NCI-H510A (cell line): ENCODE measurements around the gene ASTN2.

Experiments
- DNase-seq: peaks from one replicate; lab custom pipeline; 2025; lab: John Stamatoyannopoulos, UW

ASTN2 gene

DNA sequence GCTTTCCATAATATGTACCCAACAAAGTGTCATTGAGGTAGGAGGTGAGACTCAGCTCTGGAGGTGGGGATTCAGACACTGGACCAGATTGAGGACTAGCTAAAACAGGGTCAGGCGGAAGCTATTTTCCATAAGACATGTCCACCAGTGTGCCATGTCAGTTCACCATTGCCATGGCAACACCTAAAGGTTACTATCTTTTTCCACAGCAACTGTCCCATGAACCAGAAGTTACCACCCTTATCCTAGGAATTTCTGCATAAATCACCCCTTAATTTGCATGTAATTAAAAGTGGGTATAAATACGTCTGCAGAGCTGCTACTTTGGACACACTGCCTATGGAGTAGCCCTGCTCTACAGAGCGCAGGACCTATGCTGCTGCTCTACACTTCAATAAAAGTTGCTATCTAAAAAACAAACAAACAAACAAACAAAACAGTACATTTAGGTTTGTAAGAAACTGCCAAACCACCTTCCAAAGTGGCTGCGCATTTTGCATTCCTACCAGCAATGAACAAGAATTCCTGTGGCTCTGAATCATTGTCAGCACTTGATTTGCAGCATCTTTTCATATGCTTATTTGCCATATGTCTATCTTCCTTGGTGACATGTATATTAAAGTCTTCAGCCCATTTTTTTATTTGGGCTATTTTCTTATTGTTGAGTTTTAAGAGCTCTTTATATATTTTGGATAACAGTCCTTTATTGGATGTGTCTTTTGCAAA, 745.7 kb downstream of the ASTN2 start:
- DNase-seq: no peak

DNA sequence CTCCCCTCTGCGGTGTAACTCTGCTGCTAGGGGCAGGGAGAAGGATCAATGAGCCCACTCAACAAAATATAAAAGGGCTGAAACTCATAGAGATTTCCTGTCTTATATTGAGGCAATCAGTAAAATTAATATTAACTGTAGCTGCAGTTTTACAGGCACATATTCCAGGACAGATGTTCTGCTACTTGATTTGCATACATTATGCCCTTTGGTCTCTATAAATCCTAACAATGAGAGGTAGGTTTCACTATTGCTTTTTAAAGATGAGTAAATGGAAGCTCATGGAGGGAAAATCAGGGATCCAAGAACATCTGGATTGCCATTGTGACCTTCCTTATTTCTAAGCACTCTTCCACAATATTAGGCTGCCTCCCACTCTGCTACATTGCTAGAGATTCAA, 751.3 kb downstream of the ASTN2 start:
- DNase-seq: no peak

DNA sequence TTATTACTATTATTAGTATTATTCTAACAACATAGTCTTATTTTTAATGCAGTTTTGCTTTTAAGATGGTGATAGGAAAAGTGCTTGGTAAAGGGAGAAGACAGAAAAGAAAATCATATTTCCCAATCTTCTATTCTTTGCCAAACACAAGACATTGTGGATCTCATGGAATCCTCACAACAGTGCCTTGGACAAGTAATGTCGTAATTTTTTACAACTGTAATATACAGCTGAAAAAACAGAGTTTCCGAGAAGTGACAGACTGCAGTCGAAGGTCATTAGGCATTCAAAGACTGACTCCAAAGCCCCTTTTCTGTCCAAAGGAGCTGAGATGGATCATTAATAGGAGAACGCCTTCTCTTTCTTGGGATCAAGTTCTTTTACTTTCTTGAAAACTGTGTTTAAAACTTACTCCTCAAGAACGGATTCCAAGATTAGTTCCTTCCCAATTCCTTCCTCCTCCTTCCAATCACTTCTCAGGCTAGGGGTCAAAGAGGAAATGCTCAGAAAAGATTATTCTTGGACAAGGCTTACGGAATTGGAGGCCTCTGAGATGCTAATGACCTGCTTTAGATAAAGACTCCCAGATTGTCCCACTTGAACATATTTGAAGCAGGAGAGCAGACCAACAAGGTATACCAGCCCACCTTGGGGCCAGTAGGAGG, 752.1 kb downstream of the ASTN2 start:
- DNase-seq: no peak

DNA sequence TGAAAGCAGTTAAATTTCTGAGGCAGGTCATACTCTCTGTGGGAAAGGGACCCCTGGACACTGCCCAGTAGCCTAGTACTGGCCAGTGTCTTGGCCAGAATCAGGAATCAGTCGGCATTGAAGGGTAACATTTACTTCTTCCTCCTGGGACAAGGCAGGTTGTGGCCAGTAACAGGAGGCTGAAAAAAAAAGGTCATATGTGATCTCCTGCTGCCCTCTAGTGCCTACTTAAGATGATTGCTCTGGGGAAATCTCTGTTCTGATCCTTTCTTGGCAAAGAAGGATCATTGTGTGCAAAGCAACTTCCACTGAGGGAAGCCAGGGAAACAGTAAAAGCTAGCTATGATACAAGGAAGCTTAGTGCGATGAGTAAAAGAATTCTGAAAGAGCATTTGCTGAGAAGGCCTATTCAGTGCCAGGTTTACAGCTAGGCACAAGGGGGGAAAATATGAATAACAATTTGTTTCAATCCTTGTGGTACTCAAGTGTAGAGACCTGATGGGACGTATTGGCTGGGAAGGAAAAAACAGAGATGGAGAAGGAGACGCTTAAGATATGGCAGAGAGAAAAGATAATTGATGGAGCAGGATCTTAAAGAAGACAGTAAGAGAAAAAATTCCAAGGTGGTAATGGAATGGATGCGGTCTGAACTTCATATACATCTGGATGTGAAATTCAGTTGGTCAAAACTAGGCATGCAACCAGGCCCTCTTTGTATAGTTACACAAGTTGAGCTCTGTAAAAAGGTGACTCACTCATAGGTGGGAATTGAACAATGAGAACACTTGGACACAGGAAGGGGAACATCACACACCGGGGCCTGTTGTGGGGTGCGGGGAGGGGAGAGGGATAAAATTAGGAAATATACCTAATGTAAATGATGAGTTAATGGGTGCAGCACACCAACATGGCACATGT, 753.6 kb downstream of the ASTN2 start:
- DNase-seq: peak; percentile 1

DNA sequence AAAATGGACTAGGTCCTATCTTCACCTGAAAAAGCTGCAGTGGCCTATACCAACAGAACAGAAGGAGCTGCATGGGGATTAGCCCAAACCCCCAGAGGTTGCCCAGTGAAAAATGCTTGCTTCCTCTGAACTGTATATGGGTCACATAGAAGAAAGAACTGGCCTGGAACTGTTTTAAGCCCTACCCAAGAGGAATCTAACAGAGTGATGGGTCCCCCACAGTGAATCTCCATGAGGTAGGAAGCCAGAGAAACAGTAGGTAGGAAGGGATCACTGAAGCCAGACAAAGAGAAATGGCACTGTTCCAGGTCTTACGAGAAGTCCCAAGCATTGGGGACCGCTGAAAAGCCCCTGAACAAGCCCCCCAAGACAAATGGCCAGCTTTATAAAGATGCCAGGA, 756.6 kb downstream of the ASTN2 start:
- DNase-seq: no peak

DNA sequence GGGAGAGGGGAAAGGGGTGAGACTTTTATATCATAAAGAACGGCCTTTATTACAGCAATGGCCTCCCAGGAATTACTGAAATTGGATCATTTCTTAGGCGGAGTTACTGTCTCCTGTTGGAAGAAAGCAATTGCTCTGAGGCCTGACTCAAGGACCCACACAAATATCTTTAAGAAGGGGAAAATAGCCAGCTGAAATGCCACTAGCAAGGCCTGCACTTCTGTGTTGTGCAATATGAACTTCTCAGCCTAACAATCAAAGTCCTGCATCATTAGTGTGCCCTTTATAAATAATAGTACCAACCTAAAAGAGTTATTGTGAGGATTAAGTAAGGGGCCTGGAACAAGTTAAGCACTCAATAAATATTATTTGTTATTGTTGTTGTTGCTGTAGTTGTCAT, 757.9 kb downstream of the ASTN2 start:
- DNase-seq: no peak

DNA sequence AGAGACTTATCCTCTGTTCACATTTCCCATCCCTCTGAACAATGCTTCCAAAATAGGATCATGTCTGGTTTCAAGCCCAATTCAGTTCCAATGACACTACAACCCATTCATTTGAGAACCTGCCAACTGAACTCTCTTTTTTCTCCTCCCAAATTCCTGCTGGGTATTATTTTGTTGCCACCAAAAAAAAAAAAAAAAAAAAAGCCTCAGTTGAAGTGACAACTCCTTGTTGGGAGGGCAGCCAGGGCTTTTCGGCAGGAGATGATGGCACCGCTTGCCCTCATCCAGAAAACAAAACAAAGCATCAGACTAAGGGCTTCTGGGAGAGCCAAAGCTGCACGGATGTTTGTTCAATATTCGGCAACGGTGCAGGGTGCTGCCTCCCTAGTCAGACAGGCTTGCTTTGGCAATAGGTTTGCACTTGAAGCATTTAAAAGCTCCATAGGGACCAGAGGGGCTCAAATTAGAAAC, 758.3 kb downstream of the ASTN2 start:
- DNase-seq: no peak

DNA sequence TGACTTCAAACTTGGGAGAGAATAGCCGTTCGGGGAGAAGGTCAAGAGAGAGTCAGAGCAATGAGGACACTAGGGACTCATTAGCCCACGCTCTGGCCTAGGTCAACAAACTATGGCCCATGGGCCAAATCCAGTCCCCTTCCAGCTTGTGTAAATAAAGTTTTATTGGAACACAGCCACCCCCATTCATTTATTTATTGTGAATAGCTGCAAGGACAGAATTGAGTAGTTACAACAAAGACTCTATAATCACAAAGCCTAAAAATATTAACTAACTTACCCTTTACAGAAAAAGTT, 760.9 kb downstream of the ASTN2 start:
- DNase-seq: no peak

DNA sequence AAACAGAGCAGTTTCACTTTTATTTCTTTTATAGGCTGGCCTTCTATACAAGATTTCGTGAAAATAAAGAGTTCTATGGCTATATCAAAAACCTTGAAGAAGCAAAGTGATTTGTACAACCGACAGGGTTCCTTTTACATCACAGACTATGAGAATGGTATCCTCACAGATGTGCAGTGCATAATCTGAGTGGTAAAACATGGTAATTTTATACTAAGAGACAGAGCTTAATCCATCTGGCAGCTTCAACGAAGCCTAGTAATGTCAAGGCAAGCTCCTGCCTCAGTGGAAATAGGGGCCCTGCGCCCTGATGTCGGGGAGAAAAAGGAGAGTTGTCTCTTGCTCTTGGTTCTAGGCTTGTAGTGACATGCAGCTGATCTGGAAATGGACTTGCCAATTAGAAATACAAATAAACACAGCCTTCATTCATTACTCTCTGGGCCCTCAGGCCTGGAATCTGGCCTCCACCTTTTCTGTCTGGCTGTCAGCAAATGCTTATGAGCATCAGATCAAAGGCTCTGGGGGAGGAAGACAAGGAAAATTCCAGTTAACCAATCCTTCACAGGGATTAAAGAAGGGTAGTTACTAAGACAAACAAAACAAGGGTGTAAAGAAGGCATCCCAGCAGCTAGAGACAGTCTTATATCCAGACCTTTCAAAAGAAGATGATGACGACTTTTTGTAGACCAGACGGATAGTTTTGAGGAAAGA, 761.4 kb downstream of the ASTN2 start:
- DNase-seq: no peak

DNA sequence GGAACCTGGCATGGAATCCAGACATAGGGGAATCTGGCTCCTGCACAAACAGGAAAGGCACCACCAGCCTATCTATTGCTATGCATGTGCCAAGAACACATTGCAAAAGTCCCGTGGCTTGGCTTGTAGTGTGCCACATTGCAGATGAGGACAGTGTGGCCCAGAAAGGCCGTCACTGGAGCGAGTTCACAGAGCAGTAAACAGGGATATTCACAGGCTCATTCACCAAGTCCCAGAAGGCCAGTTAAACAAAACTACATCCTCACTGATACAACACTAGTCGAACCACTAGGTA, 767.4 kb downstream of the ASTN2 start:
- no peak for DNase-seq

DNA sequence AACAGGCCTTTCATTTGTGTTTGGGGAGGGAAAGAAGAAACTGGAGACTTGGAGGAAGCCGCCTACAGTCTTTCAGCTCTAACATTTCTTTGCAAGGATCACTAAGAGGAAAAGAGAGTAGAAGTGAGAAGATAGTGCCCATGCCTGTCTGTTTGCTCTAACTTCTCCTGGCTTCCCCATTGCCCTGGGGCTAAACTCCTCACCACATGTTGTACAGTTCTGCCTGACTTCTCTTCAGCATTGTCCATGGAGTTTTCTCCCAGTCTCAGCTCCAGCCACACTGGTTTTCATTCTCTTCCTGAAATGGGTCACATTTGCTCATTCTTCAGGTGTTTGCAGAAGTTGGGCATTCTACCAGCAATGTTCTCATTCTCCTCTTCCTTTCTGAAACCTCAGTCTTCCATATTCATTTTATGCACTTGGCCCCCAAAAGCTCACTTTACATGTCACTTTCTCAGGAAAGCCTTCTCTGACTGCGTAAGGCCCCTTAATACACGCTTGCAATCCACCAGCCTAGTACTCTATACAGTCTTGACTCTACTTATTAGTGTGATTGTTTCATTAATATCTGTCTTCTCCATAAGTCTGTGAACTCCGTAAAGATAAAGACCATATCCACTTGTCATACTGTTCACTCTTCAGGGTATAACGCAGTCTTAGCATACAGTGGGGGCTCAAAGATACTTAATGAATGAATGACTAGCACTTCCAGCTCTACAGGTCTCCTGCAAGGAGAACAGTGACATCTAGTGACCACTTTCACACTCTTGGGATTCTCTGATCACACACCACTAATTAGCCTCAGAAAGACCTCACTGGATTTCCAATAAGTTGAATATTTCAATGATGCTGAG, 768.0 kb downstream of the ASTN2 start:
- no peak for DNase-seq

DNA sequence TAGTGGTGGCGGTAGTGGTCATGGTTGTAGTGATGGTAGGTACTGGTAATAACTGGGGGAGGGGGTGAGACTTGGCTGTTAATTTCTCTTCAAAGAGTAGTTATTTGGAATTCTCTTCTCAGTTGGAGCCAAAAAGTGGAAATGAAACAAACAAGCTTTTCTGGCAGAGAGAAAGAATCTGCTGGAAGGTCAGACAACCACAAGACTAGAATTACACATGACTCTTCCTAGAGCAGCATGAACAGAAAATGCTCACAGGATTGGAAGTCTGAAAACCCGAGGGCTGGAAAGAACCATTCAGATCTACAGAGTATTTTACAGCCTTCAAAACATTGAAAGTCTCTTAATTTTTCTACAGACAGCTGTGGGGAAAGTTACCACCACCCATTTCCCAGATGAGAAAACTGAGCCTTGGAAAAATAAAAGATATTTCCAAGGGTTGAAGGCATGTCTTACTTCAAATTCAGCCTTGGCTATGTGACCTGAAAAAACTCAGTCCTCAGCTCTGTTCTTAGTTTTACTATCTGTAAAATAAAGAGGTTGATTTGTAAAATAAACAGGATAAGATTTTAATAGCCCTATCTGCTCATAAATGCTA, 770.7 kb downstream of the ASTN2 start:
- no peak for DNase-seq

DNA sequence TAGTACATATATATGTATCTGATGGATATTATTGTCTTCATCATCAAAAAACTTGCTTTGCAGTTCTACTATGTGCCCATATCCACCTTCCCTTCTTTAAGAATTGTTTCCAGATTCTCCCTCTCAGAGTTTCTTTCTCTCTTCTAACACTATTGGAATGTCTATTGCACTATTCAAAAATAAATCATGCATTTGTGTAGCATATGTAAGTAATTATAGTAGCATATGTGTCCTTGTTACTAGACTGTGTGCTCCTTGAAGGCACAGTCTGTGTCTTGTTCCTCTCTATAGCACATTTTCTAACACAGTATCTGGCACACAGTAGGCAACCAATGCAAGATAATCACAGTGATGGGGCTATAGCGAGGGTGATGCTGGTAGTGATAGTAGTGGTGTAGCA, 771.2 kb downstream of the ASTN2 start:
- no peak for DNase-seq

DNA sequence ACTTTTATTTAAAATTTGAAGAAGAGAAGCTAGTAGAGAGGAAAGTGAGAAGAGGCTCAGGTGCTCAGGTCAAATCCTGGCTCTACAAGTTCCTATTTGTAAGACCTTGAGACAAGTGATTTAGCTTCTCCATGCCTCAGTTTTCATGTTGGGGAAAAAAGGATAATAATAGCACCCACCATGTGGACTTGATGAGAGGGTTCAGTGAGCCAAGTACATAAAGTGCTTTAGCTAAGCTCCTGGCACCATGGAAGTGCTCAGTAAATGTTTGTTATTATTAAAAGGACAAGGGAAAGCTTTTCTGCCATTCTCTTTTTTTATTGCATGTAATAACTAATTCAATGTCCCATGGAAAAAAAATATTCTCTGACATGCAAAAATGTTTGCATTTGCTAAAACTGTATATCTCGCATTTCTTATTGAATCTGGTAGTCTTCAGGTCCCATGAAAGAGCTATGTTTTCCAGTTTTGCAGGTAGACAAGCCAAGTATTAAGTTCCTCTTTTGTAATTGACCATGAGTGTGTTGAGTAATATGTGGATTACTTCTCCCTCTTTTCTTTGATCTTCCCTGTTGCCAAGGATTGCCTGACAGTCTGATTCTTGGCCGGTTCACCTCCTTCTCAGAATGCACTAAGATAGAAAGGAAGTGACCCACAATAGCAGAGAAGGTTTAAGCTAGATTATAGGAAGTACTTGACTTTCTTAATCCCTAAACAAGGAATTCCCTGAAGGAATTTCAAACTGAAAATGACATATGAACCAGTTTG, 773.4 kb downstream of the ASTN2 start:
- DNase-seq: no peak

DNA sequence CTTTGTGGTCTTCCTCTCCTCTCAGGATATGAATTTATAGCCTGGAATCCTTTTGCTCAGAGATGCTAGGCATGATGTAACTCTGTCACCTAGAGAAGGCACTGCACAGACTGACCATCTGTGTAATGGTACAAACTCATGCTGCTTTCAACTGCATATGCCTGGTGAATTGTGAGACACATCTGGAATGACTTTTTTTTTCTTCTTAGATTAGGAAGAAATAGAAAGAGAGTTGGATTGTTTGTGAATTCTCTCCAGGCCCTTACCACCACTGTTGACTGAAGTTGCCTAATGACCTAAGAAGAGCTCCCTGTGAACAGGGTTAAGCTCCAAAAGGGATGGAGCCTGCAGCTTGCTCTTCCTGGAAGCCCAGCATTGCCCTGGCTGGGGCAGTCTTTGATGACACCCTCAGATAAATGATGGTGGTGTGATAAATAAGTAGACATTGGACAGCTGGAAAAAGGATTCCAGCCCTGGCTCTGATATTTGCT, 775.6 kb downstream of the ASTN2 start:
- DNase-seq: no peak

DNA sequence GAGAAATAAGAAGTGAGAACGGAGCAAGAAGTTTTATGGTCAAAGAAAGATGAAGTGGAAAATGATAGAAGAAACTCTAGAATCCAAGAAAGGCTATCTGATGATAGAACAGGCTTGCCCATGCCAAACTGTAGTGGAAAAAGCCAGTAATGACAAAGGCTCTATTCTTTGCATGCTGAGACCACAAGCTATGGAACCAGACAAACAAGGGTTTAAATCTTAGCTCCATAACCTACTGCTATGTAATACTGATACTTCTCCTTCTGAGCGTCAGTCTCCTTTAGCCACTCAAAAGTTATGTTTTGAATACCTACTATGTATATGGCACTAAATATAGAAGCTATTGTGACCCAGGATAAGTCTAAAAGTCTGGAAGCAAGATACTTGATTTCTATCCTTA, 778.9 kb downstream of the ASTN2 start:
- no peak for DNase-seq

DNA sequence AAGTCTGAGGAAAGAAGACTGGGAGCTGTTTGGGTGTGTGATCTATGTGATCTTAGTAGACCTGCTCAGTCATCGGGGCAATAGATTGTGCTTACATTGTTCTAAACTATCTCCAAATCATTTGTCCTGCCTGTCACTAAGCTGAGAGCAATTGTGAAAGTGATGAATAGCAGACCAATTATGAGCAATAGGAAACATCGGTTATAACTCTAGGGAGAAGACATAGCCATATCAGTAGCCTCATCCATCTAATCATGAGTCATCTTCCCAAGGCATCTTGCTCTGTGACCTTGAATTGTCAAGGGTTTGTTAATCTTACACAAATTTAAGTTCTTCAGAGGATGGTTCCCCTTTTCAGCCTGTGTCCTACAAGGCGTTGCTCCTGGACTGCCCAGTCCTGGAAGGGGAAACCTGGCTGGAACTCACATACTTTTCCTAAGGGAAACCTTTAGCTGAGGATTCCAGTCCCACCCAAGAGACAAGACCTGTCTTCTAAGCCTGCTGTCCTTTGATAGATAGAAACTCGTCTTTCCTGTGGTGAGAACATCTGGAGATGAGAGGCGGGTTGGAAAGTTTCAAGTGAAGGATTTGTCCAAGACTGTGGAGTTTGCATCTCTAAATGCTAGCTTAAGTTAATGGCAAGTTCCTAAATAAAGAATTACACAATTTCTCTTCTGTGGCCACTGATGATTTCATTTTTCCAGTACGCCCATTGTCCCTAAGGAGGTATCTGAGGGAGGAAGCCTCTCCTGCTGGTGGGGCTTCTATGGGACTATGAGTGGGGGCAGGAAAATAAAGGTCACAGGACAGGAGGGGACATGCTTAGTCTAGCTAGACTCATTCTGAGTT, 781.6 kb downstream of the ASTN2 start:
- no peak for DNase-seq

DNA sequence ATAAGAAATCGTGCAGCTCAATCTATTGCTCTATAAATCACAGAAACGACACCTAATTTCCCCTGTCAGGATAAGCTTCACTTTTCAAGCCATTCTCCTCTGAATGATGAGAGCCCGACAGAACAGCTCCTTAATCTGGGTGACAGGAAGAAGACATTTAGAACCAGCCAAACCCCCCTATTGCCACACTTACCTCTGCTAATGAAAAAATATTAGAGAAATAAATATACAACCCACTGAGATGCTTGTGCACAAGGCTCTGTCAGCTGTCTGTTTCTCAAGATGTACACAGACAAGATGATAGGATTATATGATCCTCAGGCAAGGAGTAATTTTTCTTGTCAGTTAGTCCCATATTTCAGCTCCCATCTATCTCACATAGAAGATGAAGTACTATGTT, 785.2 kb downstream of the ASTN2 start:
- DNase-seq: no peak

DNA sequence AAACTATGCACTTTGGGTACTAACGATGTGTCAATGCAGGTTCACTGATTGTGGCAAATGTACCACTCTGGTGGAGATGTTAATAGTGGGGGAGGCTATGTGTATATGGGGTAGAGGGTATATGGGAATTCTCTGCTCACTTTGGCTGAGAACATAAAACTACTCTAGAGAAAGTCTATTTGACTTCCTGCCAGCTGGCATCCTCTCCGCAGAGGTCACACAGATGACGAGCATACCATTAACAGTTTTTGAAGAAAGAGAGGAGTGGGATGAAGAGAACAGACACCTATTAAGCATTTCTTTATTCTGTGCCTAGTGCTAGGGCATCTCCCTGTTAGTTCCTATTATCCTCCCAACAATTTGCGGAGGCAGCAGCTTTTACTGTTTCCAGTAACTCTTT, 786.1 kb downstream of the ASTN2 start:
- no peak for DNase-seq
